ENCODE results near the gene ZMIZ1. TPM values are rescaled to one million over a fixed set of nuclear protein-coding genes. Genes with fewer than 3 reads are reported as not detected.

Gene ZMIZ1
- total and polyA plus RNA-seq, 8 donors: 63.1 to 87.2 (median 76.8) TPM

GRCh38 chr10:79181698-79182521 lies 113.1 kb downstream of the ZMIZ1 start:
- Histone ChIP-seq H3K4me1 (peaks cover 67 to 97% of the 10 kb centered on the region in 2 donors), H3K27ac (peak overlapping the region; percentile 48 to 55), H3K36me3 (no peaks in the 10 kb centered on the region), H3K27me3 (no peaks in the 10 kb centered on the region), H3K9me3 (no peaks in the 10 kb centered on the region), H3K4me3 (no peak overlapping the region)
- intact Hi-C loops (cut with DNase I): no loop called here
- DNase-seq (peak in 1 of 4 donors; percentile 74), ATAC-seq (no peak)
- TF ChIP-seq CTCF (IDR thresholded peaks at IDR 0.05): no peak

DNA sequence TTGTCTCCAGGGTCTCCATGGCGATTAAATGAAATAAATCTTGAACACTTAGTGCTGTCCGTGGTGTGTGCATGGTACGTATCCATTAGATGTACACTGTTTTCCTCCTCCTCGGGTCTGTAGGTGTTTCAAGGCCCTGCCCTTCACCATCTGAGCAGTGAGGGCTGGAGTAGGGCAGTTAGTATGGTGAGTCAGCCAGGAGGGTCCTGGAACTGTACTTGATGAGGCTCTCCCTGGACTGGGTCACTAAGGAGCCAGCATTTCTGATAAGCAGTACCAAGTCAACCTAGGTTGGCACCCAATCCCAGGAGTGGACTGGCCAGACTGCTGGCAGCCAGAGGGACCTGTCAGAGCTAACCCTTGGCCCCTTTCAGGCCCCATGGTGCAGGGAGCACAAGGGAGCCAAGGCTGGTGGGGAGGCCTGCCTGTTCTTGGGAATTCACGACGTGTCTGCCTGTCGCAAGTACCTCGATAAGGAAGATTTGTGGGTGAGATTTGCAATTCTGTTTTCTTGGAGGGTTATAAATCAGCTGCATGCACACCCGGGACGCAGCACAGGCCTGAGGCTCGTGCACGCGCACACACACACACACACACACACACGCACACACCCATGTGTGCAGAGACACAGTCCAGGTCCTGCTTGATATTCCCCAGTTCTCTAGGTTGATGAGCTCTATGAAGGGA lies 114.2 kb downstream of the ZMIZ1 start:
- no peak overlapping the region for H3K4me3 ChIP-seq
- intact Hi-C loops (cut with DNase I): no loop called here
- peak in 2 of 4 donors; percentile 47 to 59 for DNase-seq
- peak overlapping the region; percentile 48 to 55 for H3K27ac ChIP-seq
- peak; percentile 67 for ATAC-seq
- peaks cover 70 to 100% of the 10 kb centered on the region in 2 donors for H3K4me1 ChIP-seq
- no peak for TF ChIP-seq CTCF (IDR thresholded peaks at IDR 0.05)
- H3K27me3 ChIP-seq: no peaks in the 10 kb centered on the region
- H3K9me3 ChIP-seq: no peaks in the 10 kb centered on the region
- H3K36me3 ChIP-seq: peaks cover 0 to 6% of the 10 kb centered on the region in 2 donors

- intact Hi-C loops (cut with DNase I): no loop called here
- peak overlapping the region; percentile 48 to 61 for H3K27ac ChIP-seq
- peaks cover 69 to 100% of the 10 kb centered on the region in 2 donors for H3K4me1 ChIP-seq
- ATAC-seq (no peak), DNase-seq (no peak)
- no peak for TF ChIP-seq CTCF (IDR thresholded peaks at IDR 0.05)
- no peaks in the 10 kb centered on the region for H3K27me3 ChIP-seq
- H3K9me3 ChIP-seq: no peaks in the 10 kb centered on the region
- H3K36me3 ChIP-seq: peaks cover 0 to 6% of the 10 kb centered on the region in 2 donors
- no peak overlapping the region for H3K4me3 ChIP-seq
Observed at GRCh38 chr10:79183468-79183865, 114.7 kb downstream of the ZMIZ1 start.

GRCh38 chr10:79184145-79184625 lies 115.4 kb downstream of the ZMIZ1 start:
- peaks cover 68 to 100% of the 10 kb centered on the region in 2 donors for H3K4me1 ChIP-seq
- ATAC-seq: peak; percentile 71
- H3K27ac ChIP-seq: peak overlapping the region; percentile 10 to 61
- DNase-seq: peak in 2 of 4 donors; percentile 78 to 80
- H3K36me3 ChIP-seq: peaks cover 0 to 6% of the 10 kb centered on the region in 2 donors
- no peaks in the 10 kb centered on the region for H3K27me3 ChIP-seq
- H3K4me3 ChIP-seq: no peak overlapping the region
- no peaks in the 10 kb centered on the region for H3K9me3 ChIP-seq
- no peak for TF ChIP-seq CTCF (IDR thresholded peaks at IDR 0.05)
- intact Hi-C loops (cut with DNase I): no loop called here

GRCh38 chr10:79184657-79185056 lies 115.9 kb downstream of the ZMIZ1 start:
- Histone ChIP-seq H3K4me1 (peaks cover 67 to 100% of the 10 kb centered on the region in 2 donors), H3K36me3 (peaks cover 0 to 6% of the 10 kb centered on the region in 2 donors), H3K27me3 (no peaks in the 10 kb centered on the region), H3K4me3 (no peak overlapping the region), H3K27ac (peak overlapping the region; percentile 10 to 61), H3K9me3 (no peaks in the 10 kb centered on the region)
- peak in 1 of 4 donors; percentile 23 for DNase-seq
- intact Hi-C loops (cut with DNase I): loop anchor here in 1 of 2 donors (5.0 kb wide), 1 partner anchor 112 kb away; no protein-coding TSS in a partner anchor
- no peak for TF ChIP-seq CTCF (IDR thresholded peaks at IDR 0.05)
- no peak for ATAC-seq

All from left lung (tissue), 10 donors.